Stomach (tissue), 9 donors: ENCODE data around the gene LMOD2. TPM values are rescaled to one million over a fixed set of nuclear protein-coding genes. Genes with fewer than 3 reads are reported as not detected.

ENCODE experiments used
- DNase-seq, 2 donors: peaks; one replicate each; pipeline versions ENCODE4 v3.0.0 to v3.0.0-alpha.2; 2013 to 2019
- H3K27ac ChIP-seq, 5 donors: fragments of 200-600 bp in 4 of 5; sonication (generic) in 4 of 5; one replicate each; pipeline ENCODE4 v1.5.1; 2013 to 2019; ENCODE audit warnings: mild to moderate bottlenecking in 1 of 5, moderate library complexity in 1 of 5
- H3K27me3 ChIP-seq, 3 donors: fragments of 200-600 bp; sonication (generic); one replicate each; pipeline ENCODE4 v1.5.1; 2017 to 2019; ENCODE audit warnings: mixed run types in 1 of 3
- H3K36me3 ChIP-seq, 4 donors: fragments of 200-600 bp; sonication (generic); 1 replicate in 3 of 4; 2 replicates in 1 of 4; pipeline ENCODE4 v1.5.1; 2016 to 2019
- H3K4me1 ChIP-seq, 4 donors: fragments of 200-600 bp; sonication (generic); one replicate each; pipeline ENCODE4 v1.5.1; 2016 to 2019
- H3K4me3 ChIP-seq, 4 donors: fragments of 200-600 bp; sonication (generic) in 3 of 4; one replicate each; pipeline ENCODE4 v1.5.1; 2016 to 2019; ENCODE audit warnings: mild to moderate bottlenecking in 1 of 4
- H3K9me3 ChIP-seq, 4 donors: fragments of 200-600 bp; sonication (generic); one replicate each; pipeline ENCODE4 v1.5.1; 2016 to 2019
- CTCF ChIP-seq, 7 experiments: fragments of 450-650 bp in 4 of 7; fragments of 200-600 bp in 3 of 7; sonication (generic) in 3 of 7; IDR thresholded peaks; one replicate each; pipeline ENCODE4 v1.5.1; 2016 to 2019; ENCODE audit warnings: antibody characterized with exemption in 7 of 7, control low read depth in 2 of 7, mild to moderate bottlenecking in 1 of 7
- EP300 ChIP-seq: sonication (generic); formaldehyde crosslinking; IDR thresholded peaks from one replicate; pipeline ENCODE4 v1.6.1; 2017; ENCODE audit warnings: antibody characterized with exemption
- POLR2A ChIP-seq, 4 donors: fragments of 450-650 bp; IDR thresholded peaks; one replicate each; pipeline ENCODE4 v1.6.1; 2016; ENCODE audit warnings: antibody characterized with exemption in 4 of 4, control low read depth in 2 of 4, mild to moderate bottlenecking in 1 of 4, moderate library complexity in 1 of 4
- POLR2AphosphoS5 ChIP-seq, 3 donors: sonication (generic); formaldehyde crosslinking; IDR thresholded peaks; one replicate each; pipeline ENCODE4 v1.6.1; 2016; ENCODE audit warnings: antibody characterized with exemption in 3 of 3
- WGBS, 5 donors: extraction: QIAGEN DNeasy Blood & Tissue Kit in 3 of 5; methylation state at CpG; one replicate each; pipeline versions ENCODE4 v1.1.5 to v1.1.7; 2013 to 2018; 5-methylcytosine and 5-hydroxymethylcytosine counted together
- intact Hi-C: fragments of 100-400 bp; cut with DNase I; formaldehyde crosslinking; loops from one replicate; pipeline ENCODE4 v1.15.1; 2023; ENCODE audit warnings: low total_unique reads
- polyA plus RNA-seq, 3 donors: library from polyadenylated mRNA; stranded (reverse); fragments of 200-250 nt; gene quantifications; one replicate each; pipeline ENCODE4 v1.2.3, GENCODE V29; 2013
- total RNA-seq, 5 donors: library from RNA; depleted of rRNA; stranded (reverse); fragments of >200 nt; gene quantifications; one replicate each; pipeline versions ENCODE4 v1.1.0 to v1.2.3, GENCODE V29; 2014 to 2016
- donor health status: healthy with polysubstance abuse.
- donor health status: Bipolar disorder and iron deficiency.
- donor health status: healthy.

LMOD2 gene
- total and polyA plus RNA-seq, 8 donors, result 0.05 to 0.46 (median 0.12) TPM; not detected in 5

GRCh38 chr7:123635551-123636359 lies 19.9 kb upstream of the LMOD2 start:
- no peaks in the 10 kb centered on the region for H3K36me3 ChIP-seq
- intact Hi-C loops, result no loop called here
- peak in 1 of 2 donors; percentile 54 for DNase-seq
- no peaks in the 10 kb centered on the region for H3K4me1 ChIP-seq
- H3K27ac ChIP-seq, result no peak overlapping the region
- no peak overlapping the region for H3K4me3 ChIP-seq
- H3K27me3 ChIP-seq, result no peaks in the 10 kb centered on the region
- TF ChIP-seq CTCF (IDR thresholded peaks at IDR 0.05) (peak in 3 of 7 experiments; percentile 20 to 28 (median 23)), POLR2A (IDR thresholded peaks at IDR 0.05) (no peak), EP300 (no peak), POLR2AphosphoS5 (IDR thresholded peaks at IDR 0.05) (no peak)
- WGBS, 5 donors, result 17 to 32% (median 25%) methylated on average over 4 of the region's 4 CpGs
- H3K9me3 ChIP-seq, result no peaks in the 10 kb centered on the region

GRCh38 chr7:123637203-123637602 lies 18.5 kb upstream of the LMOD2 start:
- WGBS, 5 donors, result 33 to 49% (median 38%) methylated on average over 3 of the region's 3 CpGs
- intact Hi-C loops, result no loop called here
- Histone ChIP-seq H3K9me3 (no peaks in the 10 kb centered on the region), H3K4me1 (no peaks in the 10 kb centered on the region), H3K36me3 (no peaks in the 10 kb centered on the region), H3K27ac (no peak overlapping the region), H3K27me3 (no peaks in the 10 kb centered on the region), H3K4me3 (no peak overlapping the region)
- TF ChIP-seq CTCF (IDR thresholded peaks at IDR 0.05), result no peak
- no peak for TF ChIP-seq POLR2A (IDR thresholded peaks at IDR 0.05)
- no peak for TF ChIP-seq POLR2AphosphoS5 (IDR thresholded peaks at IDR 0.05)
- no peak for TF ChIP-seq EP300
- no peak for DNase-seq

GRCh38 chr7:123637878-123638277 lies 17.8 kb upstream of the LMOD2 start:
- H3K36me3 ChIP-seq, result no peaks in the 10 kb centered on the region
- H3K27me3 ChIP-seq, result no peaks in the 10 kb centered on the region
- no peak for DNase-seq
- H3K4me1 ChIP-seq, result no peaks in the 10 kb centered on the region
- no peak overlapping the region for H3K4me3 ChIP-seq
- WGBS, 5 donors, result 67 to 81% (median 77%) methylated on average over 2 of the region's 2 CpGs
- no peak overlapping the region for H3K27ac ChIP-seq
- intact Hi-C loops, result no loop called here
- no peaks in the 10 kb centered on the region for H3K9me3 ChIP-seq
- TF ChIP-seq POLR2AphosphoS5 (IDR thresholded peaks at IDR 0.05) (no peak), EP300 (no peak), CTCF (IDR thresholded peaks at IDR 0.05) (no peak), POLR2A (IDR thresholded peaks at IDR 0.05) (no peak)

- no peaks in the 10 kb centered on the region for H3K36me3 ChIP-seq
- intact Hi-C loops, result loop anchor here (5.0 kb wide), 1 partner anchor 223 kb away; no protein-coding TSS in a partner anchor
- H3K27ac ChIP-seq, result no peak overlapping the region
- H3K9me3 ChIP-seq, result no peaks in the 10 kb centered on the region
- no peak for DNase-seq
- H3K4me3 ChIP-seq, result no peak overlapping the region
- TF ChIP-seq POLR2AphosphoS5 (IDR thresholded peaks at IDR 0.05) (no peak), EP300 (no peak), POLR2A (IDR thresholded peaks at IDR 0.05) (no peak), CTCF (IDR thresholded peaks at IDR 0.05) (no peak)
- WGBS, 5 donors, result 81 to 90% (median 83%) methylated on average over 2 of the region's 2 CpGs
- no peaks in the 10 kb centered on the region for H3K27me3 ChIP-seq
- H3K4me1 ChIP-seq, result peaks cover 0 to 12% (median 7%) of the 10 kb centered on the region in 4 donors
Observed at GRCh38 chr7:123639631-123640030, 16.0 kb upstream of the LMOD2 start.
